ENCODE data around the gene RNU6-7. TPM values are rescaled to one million over a fixed set of nuclear protein-coding genes. Genes with fewer than 3 reads are reported as not detected.

Gene RNU6-7
- total and polyA plus RNA-seq, 2 experiments from 2014 or later, result not detected

- 0 out of 2 replicates have a peak, but pooled peaks cover 5% of the 10 kb centered on the region for H3K27me3 ChIP-seq (replicated peaks; ENCODE audit: insufficient read depth)
- no peaks in the 10 kb centered on the region for H3F3A ChIP-seq (ENCODE audit: insufficient read depth)
- H3K9ac ChIP-seq, result no peak overlapping the region
- no peak overlapping the region for H3K4me3 ChIP-seq
- TF ChIP-seq EZH2phosphoT487 (IDR thresholded peaks at IDR 0.05; ENCODE audit: insufficient read depth, low read depth) (no peak), EZH2 (IDR thresholded peaks at IDR 0.05; ENCODE audit: insufficient read depth, poor library complexity, severe bottlenecking) (no peak)
- H3K4me2 ChIP-seq (ENCODE audit: unreplicated experiment), result no peak overlapping the region
- in situ Hi-C loops (cut with MboI), result no loop called here
- no peak overlapping the region for H2AFZ ChIP-seq
- WGBS, 2 experiments (ENCODE audit: low coverage in 1 of 2, low lambda C conversion rate in 2 of 2, missing lambda C conversion rate in 2 of 2), result 68 to 72% methylated on average over 2 of the region's 2 CpGs
- H4K20me1 ChIP-seq (ENCODE audit: insufficient read depth), result no peaks in the 10 kb centered on the region
- H3K79me2 ChIP-seq (ENCODE audit: insufficient read depth), result no peaks in the 10 kb centered on the region
- no peak for DNase-seq
- H3K4me1 ChIP-seq (ENCODE audit: insufficient read depth), result no peaks in the 10 kb centered on the region
- no peaks in the 10 kb centered on the region for H3K36me3 ChIP-seq (ENCODE audit: low read depth)
- no peaks in the 10 kb centered on the region for H3K9me2 ChIP-seq (ENCODE audit: insufficient read depth)
- no peaks in the 10 kb centered on the region for H3K9me3 ChIP-seq (ENCODE audit: low read depth)
- no peak overlapping the region for H3K27ac ChIP-seq
These were observed 8.3 kb upstream of the RNU6-7 start for GRCh38 chr14:32193532-32193931.

GRCh38 chr14:32195636-32196035, 6.2 kb upstream of the RNU6-7 start:
- H3K4me2 ChIP-seq (ENCODE audit: unreplicated experiment), result no peak overlapping the region
- 0 out of 2 replicates have a peak, but pooled peaks cover 5% of the 10 kb centered on the region for H3K27me3 ChIP-seq (replicated peaks; ENCODE audit: insufficient read depth)
- H2AFZ ChIP-seq, result no peak overlapping the region
- H3K4me3 ChIP-seq, result no peak overlapping the region
- H3K9ac ChIP-seq, result no peak overlapping the region
- H3K4me1 ChIP-seq (ENCODE audit: insufficient read depth), result no peaks in the 10 kb centered on the region
- in situ Hi-C loops (cut with MboI), result no loop called here
- H3K9me3 ChIP-seq (ENCODE audit: low read depth), result no peaks in the 10 kb centered on the region
- WGBS, 2 experiments (ENCODE audit: low coverage in 1 of 2, low lambda C conversion rate in 2 of 2, missing lambda C conversion rate in 2 of 2), result 24 to 42% methylated on average over 1 of the region's 1 CpG
- H4K20me1 ChIP-seq (ENCODE audit: insufficient read depth), result no peaks in the 10 kb centered on the region
- DNase-seq, result no peak
- no peak overlapping the region for H3K27ac ChIP-seq
- TF ChIP-seq EZH2 (IDR thresholded peaks at IDR 0.05; ENCODE audit: insufficient read depth, poor library complexity, severe bottlenecking), result no peak
- no peak for TF ChIP-seq EZH2phosphoT487 (IDR thresholded peaks at IDR 0.05; ENCODE audit: insufficient read depth, low read depth)
- H3K9me2 ChIP-seq (ENCODE audit: insufficient read depth), result no peaks in the 10 kb centered on the region
- H3K79me2 ChIP-seq (ENCODE audit: insufficient read depth), result no peaks in the 10 kb centered on the region
- no peaks in the 10 kb centered on the region for H3F3A ChIP-seq (ENCODE audit: insufficient read depth)
- H3K36me3 ChIP-seq (ENCODE audit: low read depth), result no peaks in the 10 kb centered on the region

- no peaks in the 10 kb centered on the region for H3K36me3 ChIP-seq (ENCODE audit: low read depth)
- no peak overlapping the region for H3K9ac ChIP-seq
- 0 out of 2 replicates have a peak, but pooled peaks cover 6% of the 10 kb centered on the region for H3F3A ChIP-seq (ENCODE audit: insufficient read depth)
- no peak for TF ChIP-seq EZH2 (IDR thresholded peaks at IDR 0.05; ENCODE audit: insufficient read depth, poor library complexity, severe bottlenecking)
- no peak for TF ChIP-seq EZH2phosphoT487 (IDR thresholded peaks at IDR 0.05; ENCODE audit: insufficient read depth, low read depth)
- H3K9me2 ChIP-seq (ENCODE audit: insufficient read depth), result no peaks in the 10 kb centered on the region
- 0 out of 2 replicates have a peak, but pooled peaks cover 5% of the 10 kb centered on the region for H3K27me3 ChIP-seq (replicated peaks; ENCODE audit: insufficient read depth)
- H4K20me1 ChIP-seq (ENCODE audit: insufficient read depth), result no peaks in the 10 kb centered on the region
- no peak for DNase-seq
- H3K4me2 ChIP-seq (ENCODE audit: unreplicated experiment), result no peak overlapping the region
- H3K27ac ChIP-seq, result no peak overlapping the region
- no peaks in the 10 kb centered on the region for H3K9me3 ChIP-seq (ENCODE audit: low read depth)
- H3K4me3 ChIP-seq, result no peak overlapping the region
- 7 to 13% methylated on average over 1 of the region's 1 CpG for WGBS, 2 experiments (ENCODE audit: low coverage in 1 of 2, low lambda C conversion rate in 2 of 2, missing lambda C conversion rate in 2 of 2)
- no peak overlapping the region for H2AFZ ChIP-seq
- no peaks in the 10 kb centered on the region for H3K79me2 ChIP-seq (ENCODE audit: insufficient read depth)
- peaks cover 12% of the 10 kb centered on the region for H3K4me1 ChIP-seq (ENCODE audit: insufficient read depth)
- in situ Hi-C loops (cut with MboI), result no loop called here
These were observed 3.9 kb upstream of the RNU6-7 start for GRCh38 chr14:32197919-32198318.

- Histone ChIP-seq H2AFZ (peak overlapping the region; percentile 79), H3K9ac (no peak overlapping the region), H3K79me2 (ENCODE audit: insufficient read depth) (no peaks in the 10 kb centered on the region), H3K36me3 (ENCODE audit: low read depth) (no peaks in the 10 kb centered on the region), H3K27ac (no peak overlapping the region), H3F3A (ENCODE audit: insufficient read depth) (0 out of 2 replicates have a peak, but pooled peaks cover 13% of the 10 kb centered on the region), H3K4me1 (ENCODE audit: insufficient read depth) (peaks cover 13% of the 10 kb centered on the region), H3K27me3 (replicated peaks; ENCODE audit: insufficient read depth) (peaks cover 10% of the 10 kb centered on the region; the same call in 1 of the 2 replicates), H3K4me3 (peak overlapping the region; percentile 69), H3K9me2 (ENCODE audit: insufficient read depth) (no peaks in the 10 kb centered on the region), H3K9me3 (ENCODE audit: low read depth) (no peaks in the 10 kb centered on the region), H3K4me2 (ENCODE audit: unreplicated experiment) (peak overlapping the region; percentile 69), H4K20me1 (ENCODE audit: insufficient read depth) (no peaks in the 10 kb centered on the region)
- TF ChIP-seq EZH2phosphoT487 (IDR thresholded peaks at IDR 0.05; ENCODE audit: insufficient read depth, low read depth), result no peak
- TF ChIP-seq EZH2 (IDR thresholded peaks at IDR 0.05; ENCODE audit: insufficient read depth, poor library complexity, severe bottlenecking), result no peak
- WGBS, 2 experiments (ENCODE audit: low coverage in 1 of 2, low lambda C conversion rate in 2 of 2, missing lambda C conversion rate in 2 of 2), result 15 to 16% methylated on average over 14 of the region's 14 CpGs
- in situ Hi-C loops (cut with MboI), result no loop called here
- DNase-seq, result no peak
These were observed 1.3 kb upstream of the RNU6-7 start for GRCh38 chr14:32200368-32201192.

Data from GM23248 (cell line).